ENCODE data around the gene PLIN4. TPM values are rescaled to one million over a fixed set of nuclear protein-coding genes. Genes with fewer than 3 reads are reported as not detected.

PLIN4 gene
- total and polyA plus RNA-seq, 2 donors (not counting 3 experiments of a cell fraction or from before 2014, with no cell fraction given) = 0.01 TPM; not detected in 1

- no peaks in the 10 kb centered on the region for H3K9me3 ChIP-seq (replicated peaks; ENCODE audit: control insufficient read depth, insufficient read depth, low read length)
- H3K9me1 ChIP-seq (replicated peaks; ENCODE audit: control insufficient read depth, extremely low read depth, insufficient read depth, low read length) = no peaks in the 10 kb centered on the region
- FAIRE-seq (peak; percentile 74), DNase-seq (ENCODE audit: low read depth, low spot score) (peak; percentile 31)
- dilution Hi-C loops (cut with MboI; ENCODE audit: extremely low pct_ligation_motif_present, low sequenced_read_pairs) = no loop called here
- no peak overlapping the region for H3K27ac ChIP-seq (ENCODE audit: insufficient read depth, low read depth, low read length)
- TF ChIP-seq, protein P1, sequence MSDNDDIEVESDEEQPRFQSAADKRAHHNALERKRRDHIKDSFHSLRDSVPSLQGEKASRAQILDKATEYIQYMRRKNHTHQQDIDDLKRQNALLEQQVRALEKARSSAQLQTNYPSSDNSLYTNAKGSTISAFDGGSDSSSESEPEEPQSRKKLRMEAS (IDR thresholded peaks at IDR 0.05; ENCODE audit: insufficient read depth, insufficient read length) = no peak
- no peak for TF ChIP-seq JUN (IDR thresholded peaks at IDR 0.05; ENCODE audit: borderline replicate concordance, insufficient read depth, insufficient read length, low read depth)
- no peak for TF ChIP-seq POLR2AphosphoS5 (IDR thresholded peaks at IDR 0.05; ENCODE audit: insufficient read depth, low read depth, low read length)
- no peak for TF ChIP-seq FOS (IDR thresholded peaks at IDR 0.05; ENCODE audit: borderline replicate concordance, insufficient read depth, low read length)
- peak; percentile 68 to 93 for TF ChIP-seq CTCF (IDR thresholded peaks at IDR 0.05; ENCODE audit: extremely low read depth in 1 of 2, insufficient read depth in 1 of 2, low read depth in 1 of 2, low read length in 2 of 2)
- TF ChIP-seq MYC (IDR thresholded peaks at IDR 0.05; ENCODE audit: low read depth, low read length) = no peak
- no peak for TF ChIP-seq POLR2A (IDR thresholded peaks at IDR 0.05; ENCODE audit: low read depth, low read length)
- ChIA-PET POLR2A (interaction anchor here (0.5 kb wide), 1 partner anchor 50 kb away, joined by 8 read pairs; no protein-coding TSS in a partner anchor), CTCF (interaction anchor here (0.5 to 4.8 kb wide), 49 partner anchors 8 to 290 kb away, joined by 3 to 98 read pairs (median 4); partner anchors contain the start of genes HDGFL2, LRG1, PLIN4 and PLIN5)
- no peaks in the 10 kb centered on the region for H3K79me2 ChIP-seq (ENCODE audit: control insufficient read depth, insufficient read depth, low read length)
- no peak overlapping the region for H3K4me2 ChIP-seq (ENCODE audit: insufficient read depth, low read length)
- BruUV-seq (replicated peaks) = no TSS peak
- intact Hi-C loops (cut with micrococcal nuclease) = no loop called here
- no peak overlapping the region for H2AFZ ChIP-seq (ENCODE audit: low read depth, low read length)
- H3K4me3 ChIP-seq (replicated peaks in 1 of 3; ENCODE audit: insufficient read depth in 1 of 3, low read depth in 1 of 3, low read length in 3 of 3) = no peak overlapping the region
- no peaks in the 10 kb centered on the region for H3K36me3 ChIP-seq (ENCODE audit: control insufficient read depth in 2 of 2, extremely low read depth in 1 of 2, insufficient read depth in 2 of 2, low read length in 2 of 2)
- no peaks in the 10 kb centered on the region for H3K4me1 ChIP-seq (ENCODE audit: control insufficient read depth, extremely low read depth, insufficient read depth, low read length)
- H3K27me3 ChIP-seq (ENCODE audit: control insufficient read depth in 2 of 2, insufficient read depth in 2 of 2, low read length in 2 of 2) = no peaks in the 10 kb centered on the region
- H4K20me1 ChIP-seq (replicated peaks; ENCODE audit: control insufficient read depth, extremely low read depth, insufficient read depth, low read length) = no peaks in the 10 kb centered on the region
- no peak overlapping the region for H3K9ac ChIP-seq (replicated peaks; ENCODE audit: extremely low read depth, insufficient read depth, low read length)
Observed at GRCh38 chr19:4524808-4525562, 6.7 kb upstream of the PLIN4 start.
